ENCODE data around the gene DAPK1. TPM values are rescaled to one million over a fixed set of nuclear protein-coding genes. Genes with fewer than 3 reads are reported as not detected.

Gene DAPK1
- polyA plus RNA-seq, 1 experiment: 5.4 TPM

DNA sequence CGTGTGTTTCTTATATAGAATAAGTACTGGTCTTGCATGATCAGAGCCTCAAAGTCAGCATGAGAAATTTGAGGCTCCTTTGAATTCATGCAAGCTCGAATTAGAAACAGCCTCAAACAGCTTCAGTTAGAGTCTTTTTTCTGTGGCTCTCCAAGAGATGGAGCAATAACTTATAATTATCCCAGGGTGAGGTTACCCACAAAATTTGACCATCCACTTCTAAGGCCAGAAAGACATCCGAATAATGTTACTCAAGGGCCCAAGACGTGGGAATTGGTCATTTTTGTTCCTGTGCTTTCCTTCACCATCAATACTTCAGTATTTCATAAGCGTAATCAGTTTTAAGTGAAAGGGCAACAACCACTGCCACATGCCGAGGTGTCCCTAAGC lies 89.7 kb downstream of the DAPK1 start:
- no peak overlapping the region for H3K4me3 ChIP-seq (ENCODE audit: low read depth, low read length)
- ChIA-PET POLR2A (no interaction called here), CTCF (interaction anchor here (0.9 to 1.6 kb wide), 2 partner anchors 11 to 14 kb away, joined by 3 read pairs; no protein-coding TSS in a partner anchor)
- H3K36me3 ChIP-seq (ENCODE audit: control insufficient read depth, insufficient read depth, low read length): no peaks in the 10 kb centered on the region
- no peak for DNase-seq (ENCODE audit: low read depth)
- TF ChIP-seq CTCF (IDR thresholded peaks at IDR 0.05; ENCODE audit: insufficient read depth, low read depth, low read length): no peak
- no peaks in the 10 kb centered on the region for H3K27me3 ChIP-seq (ENCODE audit: control insufficient read depth, insufficient read depth, low read length)

GRCh38 chr9:87587864-87588263 lies 90.2 kb downstream of the DAPK1 start:
- DNase-seq (ENCODE audit: low read depth): no peak
- CTCF ChIA-PET: interaction anchor here (1.6 kb wide), 1 partner anchor 14 kb away, joined by 3 read pairs; no protein-coding TSS in a partner anchor
- Histone ChIP-seq H3K4me3 (ENCODE audit: low read depth, low read length) (no peak overlapping the region), H3K27me3 (ENCODE audit: control insufficient read depth, insufficient read depth, low read length) (no peaks in the 10 kb centered on the region), H3K36me3 (ENCODE audit: control insufficient read depth, insufficient read depth, low read length) (no peaks in the 10 kb centered on the region)
- POLR2A ChIA-PET: no interaction called here
- no peak for TF ChIP-seq CTCF (IDR thresholded peaks at IDR 0.05; ENCODE audit: insufficient read depth, low read depth, low read length)

GRCh38 chr9:87588339-87588738 lies 90.7 kb downstream of the DAPK1 start:
- H3K27me3 ChIP-seq (ENCODE audit: control insufficient read depth, insufficient read depth, low read length): no peaks in the 10 kb centered on the region
- H3K36me3 ChIP-seq (ENCODE audit: control insufficient read depth, insufficient read depth, low read length): no peaks in the 10 kb centered on the region
- CTCF ChIA-PET: interaction anchor here (1.6 kb wide), 1 partner anchor 15 kb away, joined by 3 read pairs; no protein-coding TSS in a partner anchor
- no peak for DNase-seq (ENCODE audit: low read depth)
- POLR2A ChIA-PET: no interaction called here
- no peak for TF ChIP-seq CTCF (IDR thresholded peaks at IDR 0.05; ENCODE audit: insufficient read depth, low read depth, low read length)
- no peak overlapping the region for H3K4me3 ChIP-seq (ENCODE audit: low read depth, low read length)

- H3K36me3 ChIP-seq (ENCODE audit: control insufficient read depth, insufficient read depth, low read length): no peaks in the 10 kb centered on the region
- ChIA-PET POLR2A (no interaction called here), CTCF (interaction anchor here (1.0 to 3.8 kb wide), 2 partner anchors 72 to 247 kb away, joined by 3 to 10 read pairs; no protein-coding TSS in a partner anchor)
- TF ChIP-seq CTCF (IDR thresholded peaks at IDR 0.05; ENCODE audit: insufficient read depth, low read depth, low read length): no peak
- H3K4me3 ChIP-seq (ENCODE audit: low read depth, low read length): no peak overlapping the region
- no peaks in the 10 kb centered on the region for H3K27me3 ChIP-seq (ENCODE audit: control insufficient read depth, insufficient read depth, low read length)
- DNase-seq (ENCODE audit: low read depth): no peak
These were observed 93.3 kb downstream of the DAPK1 start for GRCh38 chr9:87590996-87591395.

GRCh38 chr9:87592554-87593358 lies 95.1 kb downstream of the DAPK1 start:
- peak overlapping the region; percentile 16; the same call in 1 of the 2 replicates for H3K4me3 ChIP-seq (ENCODE audit: low read depth, low read length)

More at GRCh38 chr9:87592554-87593358, 95.1 kb downstream of the DAPK1 start:
- TF ChIP-seq CTCF (IDR thresholded peaks at IDR 0.05; ENCODE audit: insufficient read depth, low read depth, low read length): no peak
- POLR2A ChIA-PET: no interaction called here
- peak; percentile 15 for DNase-seq (ENCODE audit: low read depth)
- CTCF ChIA-PET: interaction anchor here (1.3 to 3.8 kb wide), 3 partner anchors 13 to 255 kb away, joined by 3 to 10 read pairs (median 6); no protein-coding TSS in a partner anchor
- Histone ChIP-seq H3K36me3 (ENCODE audit: control insufficient read depth, insufficient read depth, low read length) (no peaks in the 10 kb centered on the region), H3K27me3 (ENCODE audit: control insufficient read depth, insufficient read depth, low read length) (no peaks in the 10 kb centered on the region)
